Measurements from ENCODE around the gene UBALD2. TPM values are rescaled to one million over a fixed set of nuclear protein-coding genes. Genes with fewer than 3 reads are reported as not detected.
A peak's percentile ranks its signal among the peaks of the same experiment; 100 is the strongest.
"Not testable (repeated sequence)": the region's sequence is repeated elsewhere in the genome, so short reads cannot be mapped to it uniquely, and the experiment has no call there.

UBALD2 gene
- total RNA-seq: 35.3 TPM

DNA sequence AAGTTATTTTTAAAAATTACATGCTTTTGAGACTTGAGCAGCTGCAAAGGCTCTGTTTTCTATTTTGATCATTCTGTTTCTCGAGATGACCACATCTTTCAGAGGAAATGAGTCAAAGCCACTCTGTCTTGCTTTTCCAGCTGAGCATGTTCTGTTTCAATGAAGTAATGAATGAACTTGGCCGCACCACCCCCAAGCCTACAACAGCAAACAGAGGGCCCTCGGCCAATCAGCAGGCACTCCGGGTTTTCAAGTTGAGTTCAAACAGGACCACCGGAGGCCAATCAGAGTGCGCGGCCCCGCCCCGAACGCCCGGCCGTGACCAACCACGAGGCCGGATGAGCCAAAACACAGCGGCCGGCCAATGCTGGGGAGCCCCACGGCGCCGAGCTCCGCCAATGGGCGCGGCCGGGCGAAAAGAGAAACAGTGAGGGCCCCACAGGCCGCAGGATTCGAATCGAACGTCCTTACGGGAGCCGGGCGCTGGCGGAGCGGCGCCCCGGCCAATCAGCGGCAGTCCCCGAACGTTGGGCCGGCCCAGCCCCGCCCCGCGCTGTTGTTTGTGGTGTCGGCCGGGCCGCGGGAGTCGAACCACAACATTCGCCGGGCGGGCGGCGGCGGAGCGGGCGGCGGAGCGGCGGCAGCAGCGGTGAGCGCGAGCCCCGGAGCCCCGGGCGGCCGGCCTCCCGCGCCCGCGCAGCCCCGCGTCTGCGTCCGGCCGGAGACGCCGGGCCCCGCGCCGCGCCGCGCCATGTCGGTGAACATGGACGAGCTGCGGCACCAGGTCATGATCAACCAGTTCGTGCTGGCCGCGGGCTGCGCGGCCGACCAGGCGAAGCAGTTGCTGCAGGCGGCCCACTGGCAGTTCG, at the start of gene UBALD2:
UBALD2 (plus strand) TSS at position 594 of the 869 bp plus-strand sequence; CDS start at position 752, 158 bp downstream.
- H3K27me3 ChIP-seq (ENCODE audit: insufficient read depth, low read length): no peaks in the 10 kb centered on the region
- H3K9me3 ChIP-seq (ENCODE audit: low read depth, low read length): no peaks in the 10 kb centered on the region
- peaks cover 79% of the 10 kb centered on the region for H3K4me1 ChIP-seq (ENCODE audit: insufficient read depth, low read length)
- peak within 1 kb of the TSS; percentile 83 for H3K4me3 ChIP-seq (ENCODE audit: low read length)

DNA sequence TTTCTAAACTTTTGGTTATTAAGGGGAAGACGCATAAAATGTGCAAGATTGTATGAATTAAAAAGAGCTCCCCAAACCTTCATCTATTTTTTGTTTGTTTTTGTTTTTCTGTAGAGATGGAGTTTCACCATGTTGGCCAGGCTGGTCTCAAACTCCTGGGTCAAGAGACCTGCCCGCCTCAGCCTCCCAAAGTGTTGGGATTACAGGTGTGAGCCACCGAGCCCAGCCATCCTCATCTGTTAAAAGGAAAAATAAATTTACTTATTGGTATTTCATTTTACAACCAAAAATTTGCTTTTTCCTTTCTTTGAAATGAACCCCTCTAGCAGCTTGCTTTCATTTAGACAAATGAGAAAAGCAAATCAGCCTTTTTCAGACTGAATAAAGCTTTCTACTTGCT, 48.1 kb upstream of the UBALD2 start:
- Histone ChIP-seq H3K9me3 (ENCODE audit: low read depth, low read length) (no peaks in the 10 kb centered on the region), H3K4me3 (ENCODE audit: low read length) (no peak overlapping the region), H3K4me1 (ENCODE audit: insufficient read depth, low read length) (no peaks in the 10 kb centered on the region), H3K27me3 (ENCODE audit: insufficient read depth, low read length) (no peaks in the 10 kb centered on the region)

DNA sequence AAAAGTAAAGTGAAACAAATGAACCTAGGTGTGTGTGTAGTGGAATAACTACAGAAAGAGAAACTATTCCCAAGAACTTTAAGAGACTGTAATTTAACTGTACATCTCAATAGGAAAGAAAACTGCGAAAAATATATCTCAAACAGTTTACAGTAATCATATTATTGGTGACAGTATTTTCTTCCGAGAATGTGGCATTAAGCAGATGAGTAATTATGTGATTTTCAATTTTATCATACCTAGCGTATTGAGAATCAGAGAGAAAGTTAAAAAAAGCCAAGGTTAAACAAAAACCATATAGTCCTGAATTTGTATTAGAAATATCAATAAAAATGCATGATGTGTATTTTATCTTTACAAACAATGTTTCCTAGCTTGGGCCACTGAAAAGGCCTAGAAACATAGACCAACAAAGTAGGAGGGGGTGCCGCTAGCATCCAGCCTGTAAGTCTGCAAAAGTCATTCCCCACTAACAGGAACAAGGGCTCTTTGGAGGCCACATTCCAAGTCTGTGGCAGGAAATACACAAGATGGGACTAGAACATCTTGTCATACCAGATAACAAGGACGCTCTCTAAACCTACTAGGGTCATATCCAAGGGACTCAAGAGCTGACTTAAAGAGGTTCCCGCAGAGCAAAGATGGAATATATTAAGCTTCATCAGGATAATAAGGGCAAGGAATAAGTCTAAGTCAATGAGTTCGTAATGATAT, 45.3 kb upstream of the UBALD2 start:
- Histone ChIP-seq H3K4me1 (ENCODE audit: insufficient read depth, low read length) (no peaks in the 10 kb centered on the region), H3K9me3 (ENCODE audit: low read depth, low read length) (no peaks in the 10 kb centered on the region), H3K27me3 (ENCODE audit: insufficient read depth, low read length) (no peaks in the 10 kb centered on the region), H3K4me3 (ENCODE audit: low read length) (no peak overlapping the region)

DNA sequence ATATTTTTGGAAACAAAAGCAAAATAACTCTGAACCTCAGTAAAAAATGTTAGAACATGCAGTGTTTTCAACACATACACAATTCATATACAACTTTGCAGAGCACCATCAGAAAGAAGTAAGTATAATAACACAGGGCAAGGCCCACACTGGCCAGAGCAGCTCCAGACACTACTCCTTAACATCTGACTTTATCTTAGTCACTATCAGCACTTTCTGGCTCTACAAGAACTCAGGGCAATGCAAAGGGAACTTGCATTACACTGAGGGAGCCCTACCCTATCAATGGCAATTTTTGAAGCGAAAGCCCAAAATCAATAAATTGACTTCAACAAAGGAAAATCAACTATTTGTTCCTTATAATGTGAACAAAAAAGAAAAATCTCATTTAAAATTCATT, 41.3 kb upstream of the UBALD2 start:
- Histone ChIP-seq H3K4me3 (ENCODE audit: low read length) (no peak overlapping the region), H3K27me3 (ENCODE audit: insufficient read depth, low read length) (no peaks in the 10 kb centered on the region), H3K4me1 (ENCODE audit: insufficient read depth, low read length) (no peaks in the 10 kb centered on the region), H3K9me3 (ENCODE audit: low read depth, low read length) (no peaks in the 10 kb centered on the region)

DNA sequence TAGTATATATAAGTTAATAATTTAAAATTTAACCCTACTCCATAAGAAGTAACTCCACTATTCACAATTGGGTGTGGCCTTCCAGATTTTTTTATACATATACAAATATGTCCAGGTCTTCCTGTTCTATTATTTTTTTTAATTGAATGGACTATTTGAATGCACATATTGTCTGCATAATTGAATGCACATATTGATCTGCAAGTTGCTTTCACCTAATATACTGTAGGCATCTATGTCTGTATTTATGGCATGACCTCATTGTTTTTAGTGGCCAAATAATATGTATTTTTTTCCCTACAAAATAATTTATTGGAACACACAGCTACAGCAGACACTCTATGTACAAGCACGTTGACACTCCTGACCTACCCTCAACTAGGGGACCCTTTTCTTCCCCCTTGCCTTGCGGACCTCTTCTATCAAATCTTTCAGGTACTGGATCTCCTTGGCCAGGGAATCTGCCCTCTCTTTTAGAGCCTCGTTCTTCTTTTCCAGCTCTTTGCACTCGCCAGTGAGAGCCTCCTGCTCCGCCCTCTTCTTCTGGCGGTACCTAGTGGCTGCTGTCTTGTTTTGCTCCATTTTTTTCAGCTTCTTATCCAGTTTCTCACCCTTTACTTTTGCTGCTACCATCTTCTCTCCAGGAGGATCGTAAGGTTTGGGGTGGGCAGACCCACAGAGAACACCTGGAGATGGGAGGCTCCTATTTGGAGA, 39.6 kb upstream of the UBALD2 start:
- not testable (repeated sequence) for H3K27me3 ChIP-seq (ENCODE audit: insufficient read depth, low read length); H3K4me1 ChIP-seq (ENCODE audit: insufficient read depth, low read length); H3K4me3 ChIP-seq (ENCODE audit: low read length); H3K9me3 ChIP-seq (ENCODE audit: low read depth, low read length)

DNA sequence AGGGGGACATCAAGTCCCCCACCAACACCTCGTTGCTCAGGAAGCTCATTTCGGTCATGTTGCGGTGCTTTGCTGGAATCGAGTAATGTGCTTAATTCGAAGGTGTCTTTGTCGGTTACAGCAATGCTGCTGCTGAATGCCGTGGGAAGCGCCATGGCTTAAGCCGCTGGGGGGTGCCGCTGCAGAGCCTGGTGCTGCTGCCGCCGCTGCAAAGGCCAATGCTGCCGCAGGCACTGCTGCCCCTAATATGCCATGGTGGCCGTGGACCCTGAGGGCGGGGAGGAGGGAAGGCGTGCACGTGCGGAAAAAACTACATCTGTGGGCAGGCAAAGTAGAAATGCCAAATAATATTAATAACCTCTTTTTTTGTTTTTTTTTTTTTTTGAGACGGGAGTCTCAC, 38.4 kb upstream of the UBALD2 start:
- not testable (repeated sequence) for H3K4me3 ChIP-seq (ENCODE audit: low read length); H3K27me3 ChIP-seq (ENCODE audit: insufficient read depth, low read length); H3K4me1 ChIP-seq (ENCODE audit: insufficient read depth, low read length); H3K9me3 ChIP-seq (ENCODE audit: low read depth, low read length)

DNA sequence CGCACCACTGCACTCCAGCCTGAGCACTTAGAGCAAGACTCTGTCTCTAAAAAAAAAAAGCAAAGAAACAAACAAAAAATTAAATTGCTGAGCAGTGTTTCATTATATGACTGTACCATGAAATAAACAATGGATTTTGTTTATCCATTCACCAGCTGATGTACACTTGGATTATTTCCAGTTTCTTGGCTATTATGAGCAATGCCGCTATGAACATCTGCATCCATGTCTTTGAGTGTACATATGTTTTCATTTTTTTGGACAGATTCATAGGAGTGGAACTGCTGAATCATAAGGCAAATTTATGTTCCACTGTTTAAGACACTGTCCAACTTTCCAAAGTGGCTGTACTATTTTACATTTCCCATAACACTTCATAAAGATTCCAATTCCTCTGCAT, 32.8 kb upstream of the UBALD2 start:
- Histone ChIP-seq H3K4me1 (ENCODE audit: insufficient read depth, low read length) (no peaks in the 10 kb centered on the region), H3K27me3 (ENCODE audit: insufficient read depth, low read length) (peaks cover 2% of the 10 kb centered on the region), H3K4me3 (ENCODE audit: low read length) (no peak overlapping the region), H3K9me3 (ENCODE audit: low read depth, low read length) (no peaks in the 10 kb centered on the region)

DNA sequence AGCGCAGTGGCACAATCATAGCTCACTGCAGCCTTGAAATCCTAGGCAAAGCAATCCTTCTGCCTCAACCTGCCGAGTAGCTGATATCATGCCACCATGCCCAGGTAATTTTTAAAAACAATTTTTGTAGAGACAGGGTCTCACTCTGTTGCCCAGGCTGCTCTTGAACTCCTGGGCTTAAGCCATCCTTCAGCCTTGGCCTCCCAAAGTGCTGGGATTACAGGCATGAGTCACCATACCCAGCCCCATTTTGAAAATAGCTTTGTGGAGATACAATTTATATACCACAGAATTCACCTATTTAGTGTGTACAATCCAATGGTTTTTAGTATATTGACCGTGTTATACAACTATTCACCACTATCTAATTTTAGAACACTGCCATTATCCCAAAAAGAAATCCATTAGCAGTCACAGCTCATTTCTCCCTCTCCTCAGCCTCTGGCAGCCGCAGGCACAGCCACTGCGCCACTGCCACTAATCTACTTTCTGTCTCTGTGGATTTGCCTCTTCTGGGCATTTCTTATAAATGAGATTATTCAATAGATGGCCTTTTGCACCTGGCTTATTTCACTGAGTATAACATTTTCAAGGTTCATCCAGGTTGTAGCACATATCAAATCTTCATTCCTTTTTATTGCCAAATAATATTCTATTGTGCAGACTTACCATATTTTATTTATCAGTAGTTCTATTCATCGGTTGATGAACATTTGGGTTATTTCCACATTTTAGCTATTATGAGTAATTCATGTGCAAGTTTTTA, 31.4 kb upstream of the UBALD2 start:
- H3K4me3 ChIP-seq (ENCODE audit: low read length): no peak overlapping the region

DNA sequence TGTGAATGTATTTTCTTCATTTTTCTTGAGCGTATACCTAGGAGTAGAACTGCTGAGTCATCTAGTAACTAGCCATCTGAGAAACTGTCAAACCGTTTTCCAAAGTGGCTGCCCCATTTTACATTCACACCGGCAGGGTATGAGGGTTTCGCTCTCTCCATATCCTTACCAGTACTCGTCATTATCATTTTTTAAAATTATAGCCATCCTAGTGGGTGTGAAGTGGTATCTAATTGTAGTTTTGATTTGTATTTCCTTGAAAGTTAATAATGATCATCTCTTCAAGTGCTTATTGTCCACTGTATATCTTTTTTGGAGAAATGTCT, 30.8 kb upstream of the UBALD2 start:
- no peaks in the 10 kb centered on the region for H3K9me3 ChIP-seq (ENCODE audit: low read depth, low read length)
- H3K4me3 ChIP-seq (ENCODE audit: low read length): no peak overlapping the region
- peaks cover 19% of the 10 kb centered on the region for H3K27me3 ChIP-seq (ENCODE audit: insufficient read depth, low read length)
- H3K4me1 ChIP-seq (ENCODE audit: insufficient read depth, low read length): no peaks in the 10 kb centered on the region

More for the DNA sequence above, 31.4 kb upstream of the UBALD2 start:
- no peaks in the 10 kb centered on the region for H3K4me1 ChIP-seq (ENCODE audit: insufficient read depth, low read length)
- no peaks in the 10 kb centered on the region for H3K9me3 ChIP-seq (ENCODE audit: low read depth, low read length)
- H3K27me3 ChIP-seq (ENCODE audit: insufficient read depth, low read length): peaks cover 14% of the 10 kb centered on the region

DNA sequence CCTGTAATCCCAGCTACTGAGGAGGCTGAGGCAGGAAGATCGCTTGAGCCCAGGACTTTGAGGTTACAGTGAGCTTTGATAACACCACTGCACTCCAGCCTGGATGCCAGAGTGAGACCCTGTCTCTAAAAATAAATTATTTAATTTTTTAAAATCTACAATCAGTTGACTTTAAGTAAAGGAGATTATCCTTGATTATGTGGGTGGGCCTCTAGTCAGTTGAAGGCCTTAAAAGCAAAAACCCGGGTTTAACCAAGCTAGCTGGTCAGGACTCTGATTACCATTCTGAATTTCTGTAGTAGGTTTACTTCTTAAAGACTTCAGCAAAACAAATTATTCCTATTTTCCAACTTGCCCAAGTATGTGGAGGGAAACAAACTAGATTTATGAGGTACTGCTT, 29.3 kb upstream of the UBALD2 start:
- peaks cover 8% of the 10 kb centered on the region for H3K4me1 ChIP-seq (ENCODE audit: insufficient read depth, low read length)
- no peak overlapping the region for H3K4me3 ChIP-seq (ENCODE audit: low read length)
- peaks cover 22% of the 10 kb centered on the region for H3K27me3 ChIP-seq (ENCODE audit: insufficient read depth, low read length)
- H3K9me3 ChIP-seq (ENCODE audit: low read depth, low read length): no peaks in the 10 kb centered on the region

DNA sequence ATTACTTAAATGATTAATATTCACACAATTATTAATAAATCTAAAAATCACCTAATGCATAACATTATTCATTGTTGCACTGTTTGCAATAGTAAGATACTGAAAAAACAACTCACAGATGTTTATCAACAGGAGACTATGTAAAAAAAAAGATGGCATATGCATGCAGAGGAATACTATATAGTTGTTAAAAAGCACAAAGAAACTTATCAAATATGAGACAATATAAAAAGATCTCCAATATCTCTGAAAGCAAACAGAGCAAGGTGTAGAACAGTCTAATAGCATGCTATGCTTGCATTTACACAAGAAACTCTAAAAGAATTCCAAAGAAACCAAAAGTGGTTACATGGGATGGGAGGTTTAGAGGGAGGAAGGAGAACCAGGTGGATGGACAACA, 28.5 kb upstream of the UBALD2 start:
- Histone ChIP-seq H3K4me1 (ENCODE audit: insufficient read depth, low read length) (peaks cover 15% of the 10 kb centered on the region), H3K27me3 (ENCODE audit: insufficient read depth, low read length) (peaks cover 29% of the 10 kb centered on the region), H3K9me3 (ENCODE audit: low read depth, low read length) (no peaks in the 10 kb centered on the region), H3K4me3 (ENCODE audit: low read length) (no peak overlapping the region)

DNA sequence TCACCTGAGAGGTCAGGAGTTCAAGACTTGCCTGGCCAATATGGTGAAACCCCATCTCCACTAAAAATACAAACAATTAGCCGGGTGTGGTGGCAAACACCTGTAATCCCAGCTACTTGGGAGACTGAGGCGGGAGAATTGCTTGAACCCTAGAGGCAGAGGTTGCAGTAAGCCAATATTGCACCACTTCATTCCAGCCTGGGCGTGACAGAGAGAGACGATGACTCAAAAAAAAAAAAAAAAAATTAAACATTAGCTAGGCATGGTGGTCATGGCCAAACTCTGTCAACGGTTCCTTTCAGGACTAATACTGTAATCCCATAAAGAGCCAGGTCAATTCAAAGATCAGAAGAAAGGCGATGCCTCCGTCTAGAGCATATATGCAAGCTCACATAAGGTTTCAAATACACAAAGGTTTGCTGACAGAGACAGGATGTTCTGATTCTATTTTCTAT, 27.3 kb upstream of the UBALD2 start:
- Histone ChIP-seq H3K27me3 (ENCODE audit: insufficient read depth, low read length) (peaks cover 41% of the 10 kb centered on the region), H3K4me3 (ENCODE audit: low read length) (no peak overlapping the region), H3K4me1 (ENCODE audit: insufficient read depth, low read length) (peaks cover 16% of the 10 kb centered on the region), H3K9me3 (ENCODE audit: low read depth, low read length) (no peaks in the 10 kb centered on the region)

DNA sequence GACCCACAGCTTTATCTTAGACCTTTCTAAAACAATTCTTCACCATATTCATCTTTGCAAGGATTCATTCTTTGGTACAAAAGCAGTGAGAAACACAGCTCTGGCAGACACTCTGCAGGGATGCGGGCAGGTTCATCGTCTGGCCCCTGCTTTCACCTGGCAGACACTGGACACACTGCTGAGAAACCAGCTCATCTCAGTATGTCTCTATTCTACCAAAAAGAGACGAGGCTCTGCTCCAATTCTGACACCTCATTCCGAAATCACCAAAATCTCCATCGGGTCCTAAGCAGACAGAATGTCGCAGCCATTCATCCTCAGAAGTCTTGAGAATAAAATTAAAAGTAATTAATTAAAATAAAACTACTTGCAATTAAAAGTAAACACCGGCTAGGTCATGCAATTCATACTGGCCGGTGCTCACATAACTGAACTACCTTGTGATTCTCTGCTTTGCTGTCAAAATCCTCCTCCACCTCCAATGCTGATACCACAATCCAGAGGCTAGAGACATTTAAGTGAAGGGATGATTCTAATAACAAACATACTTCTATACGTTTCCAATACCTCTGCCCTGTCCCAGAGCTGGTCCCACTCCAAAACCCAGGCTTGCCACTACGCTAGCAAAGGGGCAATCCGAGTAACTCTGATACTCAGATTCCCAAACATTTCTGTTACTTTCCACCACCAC, 26.2 kb upstream of the UBALD2 start:
- Histone ChIP-seq H3K27me3 (ENCODE audit: insufficient read depth, low read length) (peaks cover 49% of the 10 kb centered on the region), H3K4me3 (ENCODE audit: low read length) (no peak overlapping the region), H3K9me3 (ENCODE audit: low read depth, low read length) (no peaks in the 10 kb centered on the region), H3K4me1 (ENCODE audit: insufficient read depth, low read length) (peaks cover 25% of the 10 kb centered on the region)

DNA sequence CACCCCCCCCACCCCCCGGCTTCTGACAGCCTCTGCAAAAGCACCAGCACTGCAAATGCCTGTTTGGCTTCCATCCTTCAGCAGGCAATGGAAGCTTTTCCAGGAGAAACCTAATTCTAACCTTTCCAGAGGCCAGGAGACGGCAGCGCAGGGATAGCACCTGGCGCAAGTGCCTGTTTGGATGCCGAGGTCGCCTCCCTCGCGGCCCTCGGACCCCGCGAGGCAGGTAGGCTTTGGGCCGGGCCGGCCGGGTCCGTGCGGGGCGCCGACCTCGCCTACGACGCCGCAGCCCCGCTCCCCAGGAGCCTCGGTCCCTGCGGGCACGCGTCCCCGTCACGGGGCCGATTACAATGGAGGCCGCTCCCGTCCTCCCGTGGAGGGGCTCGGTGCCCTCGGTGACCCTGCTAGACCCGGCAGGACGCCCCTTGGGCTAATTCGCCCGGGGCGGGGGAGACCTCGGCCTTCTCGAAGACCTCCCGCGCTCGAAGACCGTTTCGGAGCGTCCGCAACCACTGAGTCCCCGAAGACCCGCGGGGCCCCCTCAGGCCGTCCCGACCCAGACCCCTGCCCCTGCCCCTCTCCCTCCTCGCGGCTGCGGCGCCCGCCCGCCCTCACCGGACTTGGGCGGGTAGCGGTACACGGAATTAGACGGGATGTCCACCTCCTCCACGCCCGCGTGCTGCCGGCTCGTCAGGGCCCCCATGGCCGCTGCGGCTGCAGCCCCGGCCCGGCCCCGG, 25.4 kb upstream of the UBALD2 start:
- no peaks in the 10 kb centered on the region for H3K9me3 ChIP-seq (ENCODE audit: low read depth, low read length)
- peaks cover 32% of the 10 kb centered on the region for H3K4me1 ChIP-seq (ENCODE audit: insufficient read depth, low read length)
- H3K4me3 ChIP-seq (ENCODE audit: low read length): peak overlapping the region; percentile 28
- H3K27me3 ChIP-seq (ENCODE audit: insufficient read depth, low read length): peaks cover 52% of the 10 kb centered on the region
